ENCODE data around the gene DNAAF2.

The DNAAF2 gene

GRCh38 chr14:49640540-49641417 lies 5.7 kb upstream of the DNAAF2 start:
- TF ChIP-seq, protein P1, sequence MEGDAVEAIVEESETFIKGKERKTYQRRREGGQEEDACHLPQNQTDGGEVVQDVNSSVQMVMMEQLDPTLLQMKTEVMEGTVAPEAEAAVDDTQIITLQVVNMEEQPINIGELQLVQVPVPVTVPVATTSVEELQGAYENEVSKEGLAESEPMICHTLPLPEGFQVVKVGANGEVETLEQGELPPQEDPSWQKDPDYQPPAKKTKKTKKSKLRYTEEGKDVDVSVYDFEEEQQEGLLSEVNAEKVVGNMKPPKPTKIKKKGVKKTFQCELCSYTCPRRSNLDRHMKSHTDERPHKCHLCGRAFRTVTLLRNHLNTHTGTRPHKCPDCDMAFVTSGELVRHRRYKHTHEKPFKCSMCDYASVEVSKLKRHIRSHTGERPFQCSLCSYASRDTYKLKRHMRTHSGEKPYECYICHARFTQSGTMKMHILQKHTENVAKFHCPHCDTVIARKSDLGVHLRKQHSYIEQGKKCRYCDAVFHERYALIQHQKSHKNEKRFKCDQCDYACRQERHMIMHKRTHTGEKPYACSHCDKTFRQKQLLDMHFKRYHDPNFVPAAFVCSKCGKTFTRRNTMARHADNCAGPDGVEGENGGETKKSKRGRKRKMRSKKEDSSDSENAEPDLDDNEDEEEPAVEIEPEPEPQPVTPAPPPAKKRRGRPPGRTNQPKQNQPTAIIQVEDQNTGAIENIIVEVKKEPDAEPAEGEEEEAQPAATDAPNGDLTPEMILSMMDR (IDR thresholded peaks at IDR 0.05) = no peak
- Mint-ChIP-seq H3K4me1 (peaks cover 34% of the 10 kb centered on the region), H3K27me3 (ENCODE audit: low read depth, poor library complexity) (no peaks in the 10 kb centered on the region), H3K36me3 (ENCODE audit: low read depth) (peaks cover 43% of the 10 kb centered on the region), H3K9me3 (no peaks in the 10 kb centered on the region), H3K4me3 (no peak overlapping the region), H3K27ac (no peak overlapping the region)
- no peak for DNase-seq

DNA sequence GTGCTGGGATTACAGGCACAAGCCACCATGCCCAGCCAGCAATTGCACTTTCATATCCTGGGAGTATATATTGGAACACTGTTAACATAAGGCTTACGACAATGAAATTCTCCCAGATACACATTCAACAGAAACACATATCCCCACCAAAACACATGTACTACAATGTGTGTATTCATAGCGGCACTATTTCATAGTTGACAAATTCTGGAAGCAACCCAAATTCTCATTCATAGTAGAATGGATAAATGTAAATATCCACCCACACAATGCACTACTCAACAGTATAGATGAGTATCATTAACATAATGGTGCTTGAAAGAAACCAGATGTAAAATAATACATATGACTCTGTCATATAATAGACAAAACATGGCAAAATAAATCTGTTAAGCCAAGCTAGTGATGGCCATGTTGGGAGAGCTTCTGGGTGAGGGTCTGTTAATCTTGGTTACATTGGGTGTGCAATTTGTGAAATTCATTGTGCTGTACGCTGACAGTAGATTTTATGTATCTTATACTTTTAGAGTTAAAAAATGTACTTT lies 2.6 kb upstream of the DNAAF2 start:
- Mint-ChIP-seq H3K36me3 (ENCODE audit: low read depth) (peaks cover 40% of the 10 kb centered on the region), H3K4me3 (peak overlapping the region; percentile 68), H3K27ac (no peak overlapping the region), H3K9me3 (no peaks in the 10 kb centered on the region), H3K27me3 (ENCODE audit: low read depth, poor library complexity) (no peaks in the 10 kb centered on the region), H3K4me1 (peaks cover 40% of the 10 kb centered on the region)
- TF ChIP-seq, protein P1 (IDR thresholded peaks at IDR 0.05) = no peak
- no peak for DNase-seq

DNA sequence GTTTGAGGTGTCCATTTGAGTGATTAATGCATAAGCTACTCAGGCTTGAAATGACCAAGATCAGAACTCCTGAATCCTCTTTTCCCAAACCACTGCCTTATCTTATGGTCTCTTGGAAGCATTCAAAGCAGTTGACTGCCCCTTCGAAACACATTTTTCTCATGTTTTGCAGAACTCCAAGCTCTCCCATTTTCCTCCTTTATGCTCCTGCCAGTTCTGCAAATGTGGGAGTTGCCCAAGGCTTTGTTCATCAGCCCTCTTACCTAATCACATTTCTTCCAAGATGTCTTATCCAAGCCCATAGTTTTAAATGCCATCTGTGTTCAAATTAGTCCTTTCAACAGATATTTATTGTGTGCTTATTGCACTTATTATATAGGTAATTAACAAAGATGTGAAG lies 1.8 kb upstream of the DNAAF2 start:
- Mint-ChIP-seq H3K36me3 (ENCODE audit: low read depth) (peaks cover 45% of the 10 kb centered on the region), H3K4me3 (peak overlapping the region; percentile 68), H3K4me1 (peaks cover 40% of the 10 kb centered on the region), H3K27me3 (ENCODE audit: low read depth, poor library complexity) (peaks cover 2% of the 10 kb centered on the region), H3K27ac (peak overlapping the region; percentile 66), H3K9me3 (no peaks in the 10 kb centered on the region)
- TF ChIP-seq, protein P1 (IDR thresholded peaks at IDR 0.05) = no peak
- DNase-seq = no peak

- peaks cover 44% of the 10 kb centered on the region for H3K4me1 Mint-ChIP-seq
- H3K27me3 Mint-ChIP-seq (ENCODE audit: low read depth, poor library complexity) = peaks cover 2% of the 10 kb centered on the region
- peak overlapping the region; percentile 100 for H3K27ac Mint-ChIP-seq
- H3K4me3 Mint-ChIP-seq = peak overlapping the region; percentile 97
- TF ChIP-seq, protein P1 (IDR thresholded peaks at IDR 0.05) = peak; percentile 78
- peak; percentile 91 for DNase-seq
- H3K36me3 Mint-ChIP-seq (ENCODE audit: low read depth) = peaks cover 48% of the 10 kb centered on the region
- no peaks in the 10 kb centered on the region for H3K9me3 Mint-ChIP-seq
Measured at GRCh38 chr14:49633640-49634546, 1.2 kb downstream of the DNAAF2 start.

DNA sequence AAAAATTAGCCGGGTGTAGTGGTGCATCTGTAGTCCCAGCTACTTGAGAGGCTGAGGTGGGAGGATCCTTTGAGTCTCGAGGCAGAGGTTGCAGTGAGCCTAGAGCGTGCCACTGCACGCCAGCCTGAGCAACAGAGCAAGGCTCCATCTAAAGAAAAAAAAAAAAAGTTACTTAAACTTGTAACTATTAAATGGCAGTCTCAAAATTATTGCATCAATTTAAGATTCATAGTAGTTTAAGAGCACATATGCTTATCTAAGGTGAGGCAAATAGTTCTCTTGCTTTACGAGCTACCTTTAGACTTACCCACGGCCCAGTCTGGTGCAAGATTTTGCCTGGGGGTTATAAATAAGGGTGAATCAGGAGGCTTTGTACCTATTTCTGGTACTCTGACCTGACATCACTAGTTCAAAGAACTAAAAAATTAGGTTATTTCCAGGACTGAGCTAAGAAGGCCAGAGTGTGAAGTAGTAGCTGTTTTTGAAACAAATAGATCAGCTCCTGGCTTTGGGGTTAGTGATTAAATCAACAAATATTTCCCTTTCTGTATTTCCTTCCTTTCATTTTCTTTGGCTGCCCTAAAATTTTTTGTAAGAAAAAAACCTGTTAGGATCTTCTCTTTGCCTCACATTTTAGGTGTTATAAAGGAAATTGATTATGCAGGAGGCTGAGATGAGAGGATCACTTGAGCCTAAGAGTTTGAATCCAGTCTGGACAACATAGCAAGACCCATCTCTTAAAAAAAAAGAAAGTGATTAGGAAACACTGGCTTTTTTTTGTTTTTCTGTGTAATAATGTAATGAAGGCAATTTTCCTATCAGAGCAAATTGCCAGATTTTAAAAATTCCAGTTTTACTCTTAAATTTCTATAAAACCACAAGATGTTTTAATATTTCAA lies 10.9 kb downstream of the DNAAF2 start:
- H3K9me3 Mint-ChIP-seq = no peaks in the 10 kb centered on the region
- peaks cover 46% of the 10 kb centered on the region for H3K36me3 Mint-ChIP-seq (ENCODE audit: low read depth)
- H3K27ac Mint-ChIP-seq = no peak overlapping the region
- H3K27me3 Mint-ChIP-seq (ENCODE audit: low read depth, poor library complexity) = no peaks in the 10 kb centered on the region
- H3K4me3 Mint-ChIP-seq = no peak overlapping the region
- TF ChIP-seq, protein P1 (IDR thresholded peaks at IDR 0.05) = no peak
- no peak for DNase-seq
- H3K4me1 Mint-ChIP-seq = peaks cover 20% of the 10 kb centered on the region

Data from nephron progenitor cell (in vitro differentiated cells).